WERI-Rb-1 (cell line): ENCODE results near the gene PEAK1.

ENCODE experiments used
- DNase-seq: peaks from one replicate; pipeline ENCODE4 v3.0.0-alpha.2; 2020
- H3K27ac ChIP-seq: fragments of 250-450 bp; sonication (Bioruptor Pico); 2 replicates; pipeline ENCODE4 v1.5.1; 2020; ENCODE audit warnings: mild to moderate bottlenecking, moderate library complexity
- H3K27me3 ChIP-seq: fragments of 250-450 bp; sonication (Bioruptor Pico); 2 replicates; pipeline ENCODE4 v1.5.1; 2021; ENCODE audit warnings: mild to moderate bottlenecking, low read depth, moderate library complexity; ENCODE audit not compliant: insufficient read depth, severe bottlenecking
- H3K36me3 ChIP-seq: fragments of 250-450 bp; sonication (Bioruptor Pico); 2 replicates; pipeline ENCODE4 v1.5.1; 2020; ENCODE audit warnings: mild to moderate bottlenecking, moderate library complexity
- H3K4me3 ChIP-seq: 2 replicates; pipeline ENCODE4 v1.5.1; 2011; ENCODE audit warnings: low read depth, mild to moderate bottlenecking, control low read depth, low read length
- H3K9me3 ChIP-seq: fragments of 250-450 bp; sonication (Bioruptor Pico); 2 replicates; pipeline ENCODE4 v1.5.1; 2021; ENCODE audit warnings: mild to moderate bottlenecking, moderate library complexity; ENCODE audit not compliant: severe bottlenecking
- CTCF ChIP-seq: IDR thresholded peaks from 2 replicates; pipeline ENCODE4 v1.5.1; 2011; ENCODE audit warnings: low read depth, mild to moderate bottlenecking, control low read depth, inconsistent platforms, low read length

Gene PEAK1

GRCh38 chr15:77402740-77403379 is 17.0 kb downstream of the PEAK1 start:
- Histone ChIP-seq H3K27me3 (no peaks in the 10 kb centered on the region), H3K9me3 (peaks cover 5% of the 10 kb centered on the region), H3K36me3 (no peaks in the 10 kb centered on the region), H3K4me3 (no peak overlapping the region), H3K27ac (no peak overlapping the region)
- no peak for TF ChIP-seq CTCF
- no peak for DNase-seq

GRCh38 chr15:77400258-77400657 is 19.6 kb downstream of the PEAK1 start:
- H3K9me3 ChIP-seq, result peaks cover 5% of the 10 kb centered on the region
- no peak for TF ChIP-seq CTCF
- H3K27ac ChIP-seq, result no peak overlapping the region

GRCh38 chr15:77398927-77399326 is 21.0 kb downstream of the PEAK1 start:
- TF ChIP-seq CTCF, result no peak
- no peak overlapping the region for H3K27ac ChIP-seq
- H3K4me3 ChIP-seq, result no peak overlapping the region
- no peak for DNase-seq
- peaks cover 9% of the 10 kb centered on the region for H3K9me3 ChIP-seq
- no peaks in the 10 kb centered on the region for H3K36me3 ChIP-seq
- no peaks in the 10 kb centered on the region for H3K27me3 ChIP-seq

More at GRCh38 chr15:77400258-77400657, 19.6 kb downstream of the PEAK1 start:
- DNase-seq, result no peak
- H3K4me3 ChIP-seq, result no peak overlapping the region
- H3K36me3 ChIP-seq, result no peaks in the 10 kb centered on the region
- no peaks in the 10 kb centered on the region for H3K27me3 ChIP-seq

GRCh38 chr15:77396692-77397091 is 23.2 kb downstream of the PEAK1 start:
- TF ChIP-seq CTCF, result no peak
- peaks cover 9% of the 10 kb centered on the region for H3K9me3 ChIP-seq
- H3K27ac ChIP-seq, result no peak overlapping the region
- H3K36me3 ChIP-seq, result no peaks in the 10 kb centered on the region
- no peak overlapping the region for H3K4me3 ChIP-seq
- no peak for DNase-seq
- no peaks in the 10 kb centered on the region for H3K27me3 ChIP-seq

GRCh38 chr15:77395013-77395774 is 24.7 kb downstream of the PEAK1 start:
- H3K27ac ChIP-seq, result no peak overlapping the region
- TF ChIP-seq CTCF, result no peak
- H3K36me3 ChIP-seq, result no peaks in the 10 kb centered on the region
- DNase-seq, result no peak
- H3K9me3 ChIP-seq, result peaks cover 6% of the 10 kb centered on the region
- no peaks in the 10 kb centered on the region for H3K27me3 ChIP-seq
- H3K4me3 ChIP-seq, result no peak overlapping the region
